Fibroblast of skin of left biceps (primary cell): Measurements from ENCODE around the gene CD3E.

ENCODE experiments used
- DNase-seq, 2 experiments: peaks; one replicate each; pipeline ENCODE4 v3.0.0-alpha.2; 2013; ENCODE audit warnings: low read depth in 2 of 2

The CD3E gene

GRCh38 chr11:118304568-118305248 is at the start of gene CD3E:
Gene CD3E, plus strand, starts transcription at chr11:118304730. Its CDS starts 223 bp downstream, at chr11:118304953.
- DNase-seq: no peak

DNA sequence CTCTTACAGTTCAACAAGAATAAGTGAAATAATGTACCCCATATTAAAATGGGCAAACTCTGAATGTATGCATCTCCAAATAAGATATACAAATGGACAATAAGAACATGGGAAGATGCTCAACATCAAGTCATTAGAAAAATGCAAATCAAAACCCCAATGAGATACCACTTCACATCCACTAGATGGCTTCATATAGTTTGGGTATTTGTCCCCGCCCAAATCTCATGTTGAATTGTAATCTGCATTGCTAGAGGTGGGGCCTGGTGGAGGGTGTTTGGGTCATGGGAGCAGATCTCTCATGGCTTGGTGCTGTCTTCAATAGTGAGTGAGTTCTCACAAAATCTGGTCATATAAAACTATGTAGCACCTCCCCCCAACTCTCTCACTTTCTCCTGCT is 46.1 kb upstream of the CD3E start:
- DNase-seq: no peak

DNA sequence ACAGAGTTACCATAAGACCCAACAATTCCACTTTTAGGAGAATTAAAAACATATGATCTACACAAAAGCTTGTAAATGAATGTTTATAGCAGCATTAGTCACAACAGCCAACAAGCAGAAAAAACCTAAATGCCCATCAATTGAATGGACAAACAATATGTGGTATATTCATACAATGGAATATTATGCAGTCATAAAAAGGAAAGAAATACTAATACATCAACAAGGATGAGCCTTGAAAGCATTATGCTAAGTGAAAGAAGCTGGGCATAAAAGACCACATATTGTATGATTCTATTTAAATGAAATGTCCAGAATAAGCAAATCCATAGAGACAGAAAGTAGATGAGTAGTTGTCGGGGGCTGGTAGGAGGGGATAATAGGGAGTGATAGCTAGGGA is 45.4 kb upstream of the CD3E start:
- no peak for DNase-seq

DNA sequence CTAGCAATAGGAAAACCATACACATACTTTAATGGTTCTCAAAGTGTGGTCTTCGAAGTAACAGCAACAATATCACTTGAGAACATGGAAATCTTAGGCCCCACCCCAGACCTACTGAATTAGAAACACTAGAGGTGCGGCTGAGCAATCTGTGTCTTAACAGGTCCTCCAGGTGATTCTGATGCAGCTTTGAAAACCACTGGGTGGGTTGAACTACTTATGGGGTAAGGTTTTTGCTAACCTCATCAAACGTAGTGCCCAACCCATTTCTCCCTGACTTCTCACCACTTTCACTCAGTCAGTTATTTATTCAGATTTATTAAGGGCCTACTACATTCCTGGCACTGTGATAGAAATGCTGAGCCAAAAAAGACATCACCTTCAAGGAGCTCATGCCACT is 44.2 kb upstream of the CD3E start:
- no peak for DNase-seq

DNA sequence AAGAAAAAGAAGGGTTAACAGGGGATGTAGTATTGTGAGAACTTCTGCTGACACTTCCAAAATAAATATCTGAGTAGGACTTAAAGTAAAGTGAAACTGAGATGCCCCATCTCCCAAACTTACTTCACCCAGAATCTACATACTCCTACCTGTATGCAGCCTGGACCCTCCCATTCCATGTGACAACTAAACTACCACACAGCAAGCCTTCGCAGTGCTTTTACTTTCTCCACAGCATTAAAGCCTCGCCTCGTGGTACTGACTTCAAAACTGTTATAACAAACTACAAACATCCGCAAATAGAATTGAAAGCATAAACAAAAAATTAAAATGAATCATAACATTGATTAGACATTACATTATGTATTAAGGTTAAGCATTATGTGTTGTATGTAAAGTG is 41.4 kb upstream of the CD3E start:
- DNase-seq: no peak

DNA sequence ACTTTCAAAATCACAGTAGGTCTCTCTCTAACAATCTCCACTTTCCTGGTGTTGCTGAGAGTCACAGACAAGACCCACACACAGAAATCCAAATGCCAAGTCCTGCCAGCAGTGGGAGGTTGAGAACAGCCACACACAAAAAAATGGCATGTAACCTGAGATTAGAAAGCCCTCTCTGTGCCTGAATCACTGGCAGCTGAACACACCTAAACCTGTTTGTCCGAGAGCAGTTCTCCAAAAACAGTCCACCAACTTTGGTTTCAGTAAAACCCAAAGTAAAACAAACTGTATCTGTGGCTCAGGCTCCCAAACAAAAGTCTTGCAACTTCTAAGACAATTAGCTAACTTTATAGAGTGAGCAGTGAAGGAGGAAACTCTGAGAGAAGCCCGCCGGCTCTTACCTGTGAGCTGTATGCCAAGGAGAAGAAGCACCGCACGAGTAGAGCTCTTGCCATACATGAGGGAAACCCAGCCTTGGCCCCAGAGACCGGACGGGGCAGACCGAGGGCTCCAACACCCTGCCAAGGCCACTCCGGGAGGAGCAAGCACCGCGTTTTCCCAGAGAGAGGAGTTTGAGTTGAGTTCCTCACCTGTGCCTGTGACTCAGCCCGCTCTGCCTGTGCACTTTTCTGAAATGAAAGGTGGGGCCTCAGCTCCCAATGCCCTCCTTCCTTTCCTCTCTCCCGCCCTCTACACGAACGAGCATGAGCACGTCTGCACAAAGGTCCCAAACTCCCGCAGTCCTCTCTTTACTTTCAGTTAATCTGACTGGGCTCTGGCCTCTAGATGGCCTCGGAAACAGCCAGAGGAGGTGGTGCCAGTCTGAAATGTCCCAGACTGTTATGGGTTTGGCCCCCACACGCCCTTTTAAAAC is 40.6 kb upstream of the CD3E start, which contains the start of gene MPZL2:
Gene MPZL2 (minus strand): TSS at position 603 of the 874 bp plus-strand sequence. CDS start 144 bp downstream, at position 459.
- DNase-seq: no peak

GRCh38 chr11:118264569-118265465 is 39.7 kb upstream of the CD3E start:
- no peak for DNase-seq

- no peak for DNase-seq
Measured at GRCh38 chr11:118265954-118266353, 38.6 kb upstream of the CD3E start.

GRCh38 chr11:118267486-118267885 is 37.0 kb upstream of the CD3E start:
- no peak for DNase-seq

DNA sequence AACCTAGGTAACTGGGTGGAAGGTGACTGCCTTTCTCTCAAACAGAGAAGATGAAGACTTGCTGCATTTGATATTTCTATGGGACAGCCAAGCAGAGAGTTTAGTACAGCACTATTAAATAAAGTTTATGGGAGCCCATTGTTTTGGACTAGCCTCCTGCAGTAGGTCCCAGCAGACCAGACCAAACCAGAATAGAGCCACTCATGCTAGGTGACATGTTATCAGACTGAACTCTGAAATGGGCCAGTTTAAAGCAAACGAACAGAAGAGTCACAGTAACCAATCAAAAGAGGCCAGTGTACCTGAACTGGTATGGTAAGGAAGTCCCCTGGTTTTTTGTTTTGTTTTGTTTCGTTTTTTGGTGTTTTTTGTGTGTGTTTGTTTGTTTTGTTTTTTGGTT is 32.5 kb upstream of the CD3E start:
- DNase-seq: no peak

GRCh38 chr11:118274186-118274585 is 30.3 kb upstream of the CD3E start:
- DNase-seq: no peak

DNA sequence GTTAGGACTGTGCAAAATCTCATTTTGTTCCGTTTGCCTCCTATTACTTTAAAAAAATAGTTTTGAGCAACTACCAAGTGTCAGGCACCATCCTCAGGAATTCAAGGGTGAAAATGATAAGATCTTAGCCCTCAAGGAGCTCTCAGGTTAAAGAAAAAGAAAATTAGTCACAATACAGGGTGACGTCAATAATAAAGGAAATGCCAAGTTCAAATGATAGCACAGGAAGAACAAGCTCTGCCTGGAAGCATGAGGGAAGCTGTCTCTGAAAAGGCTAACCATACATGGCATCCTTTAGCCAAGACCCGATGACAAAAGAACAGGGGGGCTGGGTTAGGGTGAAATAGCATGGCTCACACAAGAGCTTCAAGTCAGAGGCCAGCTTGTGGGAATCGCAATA is 29.4 kb upstream of the CD3E start:
- DNase-seq: no peak

DNA sequence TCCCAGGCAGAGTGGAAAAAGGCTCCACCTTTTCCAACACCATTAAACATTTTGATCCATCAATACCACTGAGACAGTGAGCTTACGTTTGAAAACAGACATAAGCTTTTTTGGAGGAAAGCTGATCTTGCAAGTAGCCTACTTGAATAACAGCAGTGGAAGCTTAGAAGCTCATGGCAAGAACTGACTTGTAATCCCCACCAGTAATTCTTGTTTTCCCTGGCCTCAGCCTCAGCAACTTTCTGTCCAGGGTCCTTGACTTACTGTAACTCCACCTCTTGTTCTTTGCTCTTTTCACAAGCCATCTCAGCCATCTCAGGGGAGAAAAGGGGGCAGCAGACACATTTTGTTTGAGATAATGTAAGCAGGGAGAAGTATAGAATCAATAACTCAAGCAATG is 28.1 kb upstream of the CD3E start:
- DNase-seq: no peak

DNA sequence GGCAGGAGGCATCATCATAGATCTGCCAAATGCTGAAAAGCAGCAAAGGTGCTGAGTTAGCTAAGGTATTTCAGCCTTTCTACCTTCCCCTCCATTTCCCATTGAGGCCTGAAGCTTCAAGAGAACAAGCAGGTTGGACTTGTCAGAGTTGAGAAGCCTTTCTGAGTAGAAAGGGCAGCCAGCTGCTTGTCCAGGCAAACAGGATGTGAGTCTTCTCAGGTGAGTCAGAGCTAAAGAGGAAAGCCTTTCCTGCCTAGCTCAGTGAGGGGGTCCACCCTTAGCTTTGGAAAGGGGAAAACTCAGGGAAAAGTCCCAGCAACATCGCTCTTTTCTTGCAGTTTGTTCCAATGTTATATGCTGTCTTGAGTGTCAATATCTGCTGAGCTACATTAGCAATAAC is 27.2 kb upstream of the CD3E start:
- DNase-seq: no peak

DNA sequence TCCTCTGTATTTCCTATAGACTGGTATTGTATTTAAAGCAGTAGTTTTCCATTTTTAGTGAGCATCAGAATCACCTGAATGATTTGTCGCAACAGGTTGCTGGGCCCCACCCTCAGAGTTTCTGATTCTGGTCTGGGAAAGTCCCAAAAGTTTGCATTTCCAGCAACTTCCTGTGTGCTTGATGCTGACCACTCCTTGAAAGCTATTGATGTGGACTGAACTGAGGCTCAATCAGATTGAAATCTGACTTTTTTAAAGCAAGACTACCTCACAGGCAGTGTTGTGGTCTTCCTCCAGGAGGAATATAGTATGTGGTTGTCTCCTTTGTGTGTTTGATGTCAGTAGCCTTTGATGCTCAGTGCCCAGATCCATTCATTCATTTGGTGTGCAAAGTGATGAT is 23.2 kb upstream of the CD3E start:
- DNase-seq: no peak

GRCh38 chr11:118282606-118283005 is 21.9 kb upstream of the CD3E start:
- no peak for DNase-seq

DNA sequence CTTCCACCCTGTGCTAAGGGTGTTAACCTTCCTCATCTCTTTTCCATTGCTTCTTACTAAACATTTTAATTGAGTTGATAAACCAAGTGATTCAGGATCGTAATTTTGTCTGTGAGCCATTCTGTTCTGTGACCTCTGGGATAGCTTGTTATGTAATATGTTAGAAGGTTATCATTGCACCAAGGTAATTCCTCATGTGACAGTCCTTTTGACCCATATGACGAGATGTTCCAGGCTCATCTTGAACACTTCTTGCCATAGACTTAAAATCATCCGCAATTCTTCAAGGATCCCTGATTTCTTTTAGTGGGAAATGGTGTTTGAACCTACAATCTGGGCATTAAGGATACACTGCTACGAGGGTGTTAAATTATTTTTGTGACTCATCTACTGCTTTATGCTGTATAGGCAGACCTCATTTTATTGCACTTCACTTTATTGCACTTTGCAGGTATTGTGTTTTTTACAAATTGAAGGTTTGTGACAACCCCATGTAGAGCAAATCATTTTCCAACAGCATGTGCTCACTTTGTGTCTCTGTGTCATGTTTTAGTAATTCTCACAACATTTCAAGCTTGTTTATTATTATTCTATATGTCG is 21.4 kb upstream of the CD3E start:
- no peak for DNase-seq

DNA sequence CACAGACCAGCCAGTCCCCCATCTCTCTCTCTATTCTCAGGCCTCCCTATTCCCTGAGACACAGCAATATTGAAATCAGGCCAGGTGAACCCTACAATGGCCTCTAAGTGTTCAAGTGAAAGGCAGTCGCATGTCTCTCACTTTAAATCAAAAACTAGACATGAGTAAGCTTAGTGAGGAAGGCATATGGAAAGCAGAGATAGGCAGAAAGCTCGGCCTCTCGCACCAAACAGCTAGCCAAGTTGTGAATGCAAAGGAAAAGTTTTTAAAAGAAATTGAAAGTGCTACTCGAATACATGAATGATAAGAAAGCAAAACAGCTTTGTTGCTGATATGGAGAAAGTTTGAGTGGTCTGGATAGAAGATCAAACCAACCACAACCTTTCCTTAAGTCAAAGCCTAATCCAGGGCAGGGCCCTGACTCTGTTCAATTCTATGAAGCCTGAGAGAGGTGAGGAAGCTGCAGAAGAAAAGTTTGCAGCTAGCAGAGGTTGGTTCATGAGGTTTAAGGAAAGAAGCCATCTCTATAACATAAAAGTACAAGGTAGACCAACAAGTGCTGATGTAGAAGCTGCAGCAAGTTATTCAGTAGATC is 20.7 kb upstream of the CD3E start:
- DNase-seq: no peak

DNA sequence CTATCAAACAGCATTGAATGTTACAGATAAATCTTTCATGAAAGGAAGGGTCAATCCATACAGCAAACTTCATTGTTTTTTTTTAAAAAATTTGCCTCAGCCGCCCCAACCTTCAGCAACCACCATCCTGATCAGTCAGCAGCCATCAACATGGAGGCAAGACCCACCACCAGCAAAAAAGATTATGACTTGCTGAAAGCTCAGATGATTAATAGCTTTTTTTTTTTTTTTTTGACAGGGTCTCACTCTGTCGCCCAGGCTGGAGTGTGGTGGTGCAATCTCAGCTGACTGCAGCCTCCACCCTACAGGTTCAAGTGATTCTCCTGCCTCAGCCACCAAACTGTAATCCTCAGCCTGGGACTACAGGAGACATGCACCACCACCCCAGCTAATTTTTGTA is 18.0 kb upstream of the CD3E start:
- no peak for DNase-seq

- DNase-seq: peak in 1 of 2 experiments; percentile 9
Measured at GRCh38 chr11:118287006-118287405, 17.5 kb upstream of the CD3E start.

DNA sequence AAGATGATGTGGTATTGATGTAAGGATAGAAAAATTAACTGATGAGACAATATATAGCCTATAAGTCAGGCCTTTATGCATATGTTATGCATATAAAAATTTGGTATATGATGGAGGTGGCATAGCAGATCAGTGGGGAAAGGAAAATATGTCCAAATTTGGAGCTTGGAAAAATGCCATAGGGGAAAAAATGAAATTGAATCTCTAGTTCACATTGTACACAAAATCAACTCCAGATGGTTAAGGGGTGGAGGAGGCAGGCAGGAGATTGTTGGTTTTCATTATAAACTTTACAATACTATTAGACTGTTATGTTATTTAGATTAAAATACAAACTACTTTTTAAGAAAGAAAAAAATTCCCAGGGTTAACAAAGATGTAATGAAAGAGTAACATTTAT is 15.1 kb upstream of the CD3E start:
- DNase-seq: peak; percentile 13 to 18
